GM18858 (cell line): ENCODE data around the gene ADAMTS17.

Experiments used
- ATAC-seq: cut with Tn5 transposase; IDR thresholded peaks from one replicate; pipeline ENCODE4 v1.9.1; 2021; ENCODE audit not compliant: unreplicated experiment

ADAMTS17 gene

GRCh38 chr15:100202309-100202960 lies 139.3 kb downstream of the ADAMTS17 start:
- no peak for ATAC-seq

- ATAC-seq: no peak
Measured at GRCh38 chr15:100201376-100202280, 140.1 kb downstream of the ADAMTS17 start.

- ATAC-seq: no peak
Measured at GRCh38 chr15:100200287-100200880, 141.4 kb downstream of the ADAMTS17 start.

GRCh38 chr15:100199711-100200286 lies 142.0 kb downstream of the ADAMTS17 start:
- ATAC-seq: no peak

GRCh38 chr15:100198442-100198841 lies 143.3 kb downstream of the ADAMTS17 start:
- ATAC-seq: no peak

- ATAC-seq: no peak
Measured at GRCh38 chr15:100196326-100197058, 145.3 kb downstream of the ADAMTS17 start.

DNA sequence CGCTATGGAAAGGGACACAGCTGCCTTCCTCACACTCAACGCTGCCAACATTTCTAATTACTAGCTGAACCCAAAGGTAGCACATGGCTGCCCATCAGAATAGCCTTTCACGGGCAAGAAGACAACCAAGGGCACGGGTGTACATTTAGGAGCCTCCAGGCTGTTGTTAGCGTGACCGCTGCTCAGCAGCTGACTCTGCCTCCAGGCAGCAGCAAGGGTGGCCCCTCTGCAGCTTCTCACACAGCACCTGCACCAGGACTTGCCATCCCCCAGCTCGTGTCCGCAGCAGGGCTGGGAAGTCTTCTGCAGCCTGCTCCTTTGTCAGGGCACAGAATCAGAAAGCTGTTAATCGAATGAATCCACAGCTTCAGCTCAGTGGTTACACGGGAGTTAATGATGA lies 146.8 kb downstream of the ADAMTS17 start:
- ATAC-seq: no peak

- no peak for ATAC-seq
Measured at GRCh38 chr15:100193277-100193860, 148.4 kb downstream of the ADAMTS17 start.

GRCh38 chr15:100192097-100193080 lies 149.4 kb downstream of the ADAMTS17 start:
- no peak for ATAC-seq

DNA sequence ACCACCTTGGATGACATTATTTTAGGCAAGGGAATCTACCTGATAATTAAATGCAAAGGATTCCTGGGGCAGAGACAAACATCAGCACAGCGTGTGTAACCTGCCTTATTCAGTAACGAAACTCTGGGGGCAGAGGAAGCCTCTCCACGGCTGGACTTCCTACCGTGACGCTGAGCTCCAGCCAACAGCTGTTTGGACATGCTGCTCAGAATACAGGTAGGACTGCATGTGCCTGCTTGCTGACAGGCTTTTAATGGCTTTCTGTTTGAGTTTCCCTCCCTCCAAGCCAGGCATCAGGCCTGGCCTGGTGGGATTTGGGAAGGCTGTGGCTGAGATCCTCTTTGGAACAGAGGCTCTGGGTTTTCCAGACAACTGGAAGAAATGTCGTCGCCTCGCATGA lies 150.6 kb downstream of the ADAMTS17 start:
- ATAC-seq: peak; percentile 68

- no peak for ATAC-seq
Measured at GRCh38 chr15:100190675-100191074, 151.1 kb downstream of the ADAMTS17 start.

- ATAC-seq: no peak
Measured at GRCh38 chr15:100189849-100190248, 151.9 kb downstream of the ADAMTS17 start.

DNA sequence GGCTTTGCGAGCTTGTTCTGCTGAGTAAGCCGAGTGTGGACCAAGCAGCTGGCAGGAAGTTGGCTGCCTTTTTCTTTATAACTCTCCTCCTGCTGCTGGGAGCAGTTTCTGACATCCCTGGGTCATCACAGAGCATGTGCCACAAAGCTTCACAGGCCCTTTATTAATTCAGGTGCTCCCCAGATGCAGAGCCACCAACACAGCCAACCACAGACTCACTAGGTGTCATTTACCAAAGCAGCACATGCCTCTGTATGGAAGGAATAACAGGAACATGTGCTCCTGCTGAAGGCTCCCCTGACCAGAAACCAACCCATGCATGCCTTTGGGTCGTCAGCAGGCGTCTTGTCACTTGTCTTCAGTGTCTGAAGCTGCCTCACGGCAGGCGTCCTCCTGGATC lies 152.5 kb downstream of the ADAMTS17 start:
- ATAC-seq: no peak

- ATAC-seq: no peak
Measured at GRCh38 chr15:100187677-100188076, 154.1 kb downstream of the ADAMTS17 start.

- no peak for ATAC-seq
Measured at GRCh38 chr15:100186960-100187359, 154.8 kb downstream of the ADAMTS17 start.

GRCh38 chr15:100186366-100186765 lies 155.4 kb downstream of the ADAMTS17 start:
- ATAC-seq: no peak

- ATAC-seq: no peak
Measured at GRCh38 chr15:100183921-100184495, 157.8 kb downstream of the ADAMTS17 start.

- no peak for ATAC-seq
Measured at GRCh38 chr15:100180921-100181320, 160.9 kb downstream of the ADAMTS17 start.
